ENCODE data around the gene TXK. TPM values are rescaled to one million over a fixed set of nuclear protein-coding genes. Genes with fewer than 3 reads are reported as not detected.

TXK gene
- total RNA-seq, 1 experiment from 2014 or later = 0.70 TPM

- TF ChIP-seq PRDM15 (CRISPR knock-in tag; IDR thresholded peaks at IDR 0.05) = peak; percentile 93
- no peak for TF ChIP-seq SP1 (CRISPR knock-in tag; conservative IDR thresholded peaks at IDR 0.05)
Measured at GRCh38 chr4:48175328-48175727, 41.3 kb upstream of the TXK start (continued).

- Mint-ChIP-seq H3K36me3 (peaks cover 14% of the 10 kb centered on the region), H3K4me3 (no peak overlapping the region), H3K4me1 (peaks cover 59% of the 10 kb centered on the region), H3K9me3 (peaks cover 10% of the 10 kb centered on the region; the same call in 1 of the 2 replicates), H3K27me3 (ENCODE audit: low read depth) (no peaks in the 10 kb centered on the region), H3K27ac (peak overlapping the region; percentile 90)
- DNase-seq (ENCODE audit: low spot score) = no peak
- ChIA-PET CTCF (no interaction called here), POLR2A (interaction anchor here (0.6 kb wide), 1 partner anchor 8 kb away, joined by 5 read pairs; no protein-coding TSS in a partner anchor)
- no peak for ATAC-seq
- no peak for TF ChIP-seq ARID4B (CRISPR knock-in tag; IDR thresholded peaks at IDR 0.05; ENCODE audit: borderline replicate concordance)
- TF ChIP-seq TCF7 (CRISPR knock-in tag; IDR thresholded peaks at IDR 0.05; ENCODE audit: low read depth) = no peak
- no peak for TF ChIP-seq GRHL2 (CRISPR knock-in tag; IDR thresholded peaks at IDR 0.05; ENCODE audit: insufficient replicate concordance, severe bottlenecking)
- no peak for TF ChIP-seq ZNF138 (CRISPR knock-in tag; conservative IDR thresholded peaks at IDR 0.05)
- no peak for TF ChIP-seq GABPB1 (CRISPR knock-in tag; IDR thresholded peaks at IDR 0.05)
- TF ChIP-seq FOXP4 (CRISPR knock-in tag; IDR thresholded peaks at IDR 0.05) = no peak
- no peak for TF ChIP-seq ATF3 (CRISPR knock-in tag; conservative IDR thresholded peaks at IDR 0.05)
- no peak for TF ChIP-seq ETV6 (CRISPR knock-in tag; IDR thresholded peaks at IDR 0.05)
- no peak for TF ChIP-seq ZBTB21 (CRISPR knock-in tag; IDR thresholded peaks at IDR 0.05; ENCODE audit: borderline replicate concordance)
- no peak for TF ChIP-seq ZNF121 (CRISPR knock-in tag; IDR thresholded peaks at IDR 0.05)
- TF ChIP-seq SOX15 (CRISPR knock-in tag; IDR thresholded peaks at IDR 0.05) = no peak
- no peak for TF ChIP-seq NR2C2 (CRISPR knock-in tag; IDR thresholded peaks at IDR 0.05)
- no peak for TF ChIP-seq FOXP1 (CRISPR knock-in tag; IDR thresholded peaks at IDR 0.05; ENCODE audit: borderline replicate concordance)
- no peak for TF ChIP-seq NR1H2 (CRISPR knock-in tag; IDR thresholded peaks at IDR 0.05)
Measured at GRCh38 chr4:48173056-48173991, 39.3 kb upstream of the TXK start.
